ENCODE measurements around the gene MAP3K14. TPM values are rescaled to one million over a fixed set of nuclear protein-coding genes. Genes with fewer than 3 reads are reported as not detected.

The MAP3K14 gene
- total and polyA plus RNA-seq, 5 experiments from 2014 or later, result 0.73 to 37.8 (median 7.2) TPM

DNA sequence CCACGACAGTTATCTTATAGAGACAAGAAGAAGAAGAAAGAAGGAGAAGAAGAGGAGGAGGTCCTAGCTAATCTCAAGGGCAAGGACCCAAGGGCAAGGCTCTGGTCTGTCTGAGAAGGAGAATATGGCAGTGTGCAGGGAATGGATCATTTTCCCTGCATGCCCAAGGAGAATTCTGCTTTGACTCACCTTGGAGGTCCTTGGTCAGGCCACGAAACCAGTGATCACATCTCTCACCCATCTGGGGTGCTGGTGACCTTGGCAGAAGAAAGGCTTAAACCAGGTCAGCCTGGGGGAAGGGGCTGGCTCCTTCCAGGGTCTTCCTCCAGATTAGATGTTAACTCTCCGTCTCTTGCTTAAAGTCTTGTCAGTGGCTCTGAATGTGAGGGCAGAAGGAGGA lies 96.7 kb downstream of the MAP3K14 start:
- Mint-ChIP-seq H3K36me3 (peaks cover 0 to 44% (median 4%) of the 10 kb centered on the region in 3 donors), H3K9me3 (no peaks in the 10 kb centered on the region), H3K27ac (peak overlapping the region; percentile 74 to 96 (median 87)), H3K4me3 (peak overlapping the region; percentile 89 to 96 (median 92)), H3K4me1 (peaks cover 25 to 60% (median 43%) of the 10 kb centered on the region in 4 donors), H3K27me3 (no peaks in the 10 kb centered on the region)
- POLR2A ChIA-PET, result interaction anchor here (0.5 to 36.4 kb wide), 12 partner anchors 29 to 208 kb away, joined by 3 to 1514 read pairs (median 6); partner anchors contain the start of genes HEXIM1, HEXIM2, MAP3K14 and SPATA32
- no peak for ATAC-seq
- peak in 1 of 10 donors; percentile 16 for DNase-seq

- POLR2A ChIA-PET, result interaction anchor here (0.6 to 36.4 kb wide), 17 partner anchors 30 to 444 kb away, joined by 3 to 1514 read pairs (median 5); partner anchors contain the start of genes ACBD4, HEXIM1, HEXIM2 and MAP3K14
- H3K27ac Mint-ChIP-seq, result peak overlapping the region; percentile 74 to 96 (median 87)
- H3K9me3 Mint-ChIP-seq, result no peaks in the 10 kb centered on the region
- H3K27me3 Mint-ChIP-seq, result no peaks in the 10 kb centered on the region
- H3K4me3 Mint-ChIP-seq, result peak overlapping the region; percentile 89 to 96 (median 92)
- ATAC-seq (peak; percentile 20 to 28), DNase-seq (peak; percentile 70 to 95 (median 85))
- peaks cover 0 to 53% (median 4%) of the 10 kb centered on the region in 3 donors for H3K36me3 Mint-ChIP-seq
- H3K4me1 Mint-ChIP-seq, result peaks cover 24 to 55% (median 41%) of the 10 kb centered on the region in 4 donors
Observed at GRCh38 chr17:45218895-45219661, 97.7 kb downstream of the MAP3K14 start.

Other genes starting within 250 kb of the MAP3K14 start
- gene PLCD3, start 184.5 kb downstream of the MAP3K14 start, total RNA-seq, result 1 to 10 TPM; 1.6 to 4.0 TPM
- gene PLCD3, start 184.5 kb downstream of the MAP3K14 start, polyA plus RNA-seq, result under 1 TPM; 0.35 to 0.65 (median 0.56) TPM
- gene ACBD4, start 181.3 kb downstream of the MAP3K14 start, total RNA-seq, result 10 to 100 TPM; 39.4 to 48.5 TPM
- gene ACBD4, start 181.3 kb downstream of the MAP3K14 start, polyA plus RNA-seq, result 10 to 100 TPM; 10.5 to 17.4 (median 11.7) TPM
- 10 to 100 TPM; 34.3 to 35.1 TPM for gene HEXIM1, start 168.5 kb downstream of the MAP3K14 start, total RNA-seq
- 1 to 10 TPM; 4.9 to 6.8 (median 5.4) TPM for gene HEXIM1, start 168.5 kb downstream of the MAP3K14 start, polyA plus RNA-seq
- 1 to 10 TPM; 3.4 to 4.4 TPM for gene HEXIM2, start 155.1 kb downstream of the MAP3K14 start, total RNA-seq
- gene HEXIM2, start 155.1 kb downstream of the MAP3K14 start, polyA plus RNA-seq, result 1 to 10 TPM; 2.6 to 3.6 (median 3.3) TPM
- gene FMNL1, start 95.1 kb downstream of the MAP3K14 start, total RNA-seq, result 100 to 1,000 TPM; 383 to 394 TPM
- gene FMNL1, start 95.1 kb downstream of the MAP3K14 start, polyA plus RNA-seq, result 10 to 100 TPM; 18.0 to 35.5 (median 21.5) TPM
- under 1 TPM; 0.47 to 0.75 TPM for gene SPATA32, start 54.9 kb downstream of the MAP3K14 start, total RNA-seq
- under 1 TPM; 0.30 to 0.81 (median 0.44) TPM for gene SPATA32, start 54.9 kb downstream of the MAP3K14 start, polyA plus RNA-seq
- 100 to 1,000 TPM; 101 to 102 TPM for gene ARHGAP27, start 115.8 kb upstream of the MAP3K14 start, total RNA-seq
- gene ARHGAP27, start 115.8 kb upstream of the MAP3K14 start, polyA plus RNA-seq, result 10 to 100 TPM; 17.3 to 31.1 (median 19.8) TPM
- gene PLEKHM1, start 173.7 kb upstream of the MAP3K14 start, total RNA-seq, result 10 to 100 TPM; 78.0 to 92.7 TPM
- gene PLEKHM1, start 173.7 kb upstream of the MAP3K14 start, polyA plus RNA-seq, result 10 to 100 TPM; 12.4 to 14.7 (median 12.8) TPM